HepG2 (cell line): ENCODE data around the gene TM9SF2. TPM values are rescaled to one million over a fixed set of nuclear protein-coding genes. Genes with fewer than 3 reads are reported as not detected.
A peak's percentile ranks its signal among the peaks of the same experiment; 100 is the strongest.

Source experiments
- ATAC-seq: fragments of 200-7000 bp; cut with Tn5 transposase; 3 replicates; pipeline ENCODE4 v1.9.1; 2020; ENCODE audit warnings: mild to moderate bottlenecking, moderate library complexity
- BruUV-seq: library from RNA; stranded (reverse); fragments of 400-500 nt; replicated peaks from 2 replicates; lab custom pipeline; 2021; lab: Mats Ljungman, UMichigan
- CTCF ChIA-PET: fragments of 300-600 bp; formaldehyde crosslinking; extraction: SDS; loops from one replicate; lab custom pipeline; 2021; ENCODE audit warnings: low total read pairs, inconsistent platforms, low intra/inter-chr PET ratio; lab: Yijun Ruan, JAX
- POLR2A ChIA-PET: fragments of 350-600 bp; sonication (Branson Sonifier 250); formaldehyde crosslinking; loops from one replicate; lab custom pipeline; 2020; ENCODE audit warnings: antibody characterized with exemption, inconsistent platforms; lab: Yijun Ruan, JAX
- DNase-seq: peaks from one replicate; pipeline ENCODE4 v3.0.0-alpha.2; 2015; ENCODE audit warnings: low spot score
- FAIRE-seq: peaks from 3 replicates; lab custom pipeline; 2011; peaks lifted over from hg19 to GRCh38; lab: Jason Lieb, UNC
- H2AFZ ChIP-seq: one replicate; pipeline ENCODE4 v1.6.1; 2011; ENCODE audit warnings: low read length, inconsistent platforms
- H3K27ac ChIP-seq: fragments of 300-600 bp; 3 replicates; pipeline ENCODE4 v1.8.0; 2011; ENCODE audit warnings: mixed run types, mild to moderate bottlenecking, mixed read lengths, low read length, inconsistent platforms; ENCODE audit not compliant: insufficient read depth; ENCODE audit errors: extremely low read length
- H3K27me3 ChIP-seq, 2 experiments: fragments of 200-600 bp in 1 of 2; 2 replicates in 1 of 2; 3 replicates in 1 of 2; pipeline versions ENCODE4 v1.6.0 to v1.8.0; 2011; ENCODE audit warnings: low read length in 2 of 2, mild to moderate bottlenecking in 2 of 2, moderate library complexity in 2 of 2, inconsistent platforms in 1 of 2; ENCODE audit not compliant: insufficient read depth in 2 of 2, control insufficient read depth in 1 of 2
- H3K36me3 ChIP-seq, 2 experiments: fragments of 200-600 bp in 1 of 2; replicated peaks in 1 of 2; 2 replicates in 1 of 2; 3 replicates in 1 of 2; pipeline versions ENCODE4 v1.5.1 to v1.8.0; 2011; ENCODE audit warnings: low read length in 2 of 2, inconsistent platforms in 1 of 2; ENCODE audit not compliant: insufficient read depth in 2 of 2, control insufficient read depth in 1 of 2
- H3K4me1 ChIP-seq: 2 replicates; pipeline ENCODE4 v1.5.1; 2012; ENCODE audit warnings: low read length, inconsistent platforms; ENCODE audit not compliant: insufficient read depth
- H3K4me2 ChIP-seq: 2 replicates; pipeline ENCODE4 v1.6.0; 2011; ENCODE audit warnings: low read depth, low read length, inconsistent platforms
- H3K4me3 ChIP-seq, 3 experiments: fragments of 200-600 bp in 1 of 3; sonication (generic), shearing (Covaris generic) in 1 of 3; replicated peaks in 1 of 3; 2 replicates each; pipeline ENCODE4 v1.5.1; 2011 to 2016; ENCODE audit warnings: low read length in 3 of 3, inconsistent platforms in 2 of 3, low read depth in 2 of 3, mild to moderate bottlenecking in 2 of 3, control low read depth in 1 of 3, mixed read lengths in 1 of 3; ENCODE audit not compliant: insufficient read depth in 1 of 3
- H3K79me2 ChIP-seq: one replicate; pipeline ENCODE4 v1.6.1; 2011; ENCODE audit warnings: low read length, inconsistent platforms; ENCODE audit not compliant: insufficient read depth
- H3K9ac ChIP-seq: 2 replicates; pipeline ENCODE4 v1.6.0; 2011; ENCODE audit warnings: mild to moderate bottlenecking, low read depth, low read length, inconsistent platforms; ENCODE audit not compliant: insufficient read depth
- H3K9me3 ChIP-seq: 2 replicates; pipeline ENCODE4 v1.5.1; 2012; ENCODE audit warnings: mild to moderate bottlenecking, low read length
- H4K20me1 ChIP-seq: 2 replicates; pipeline ENCODE4 v1.6.0; 2011; ENCODE audit warnings: inconsistent platforms, mild to moderate bottlenecking, low read length, moderate library complexity; ENCODE audit not compliant: insufficient read depth
- ARNT2 ChIP-seq: sonication (generic); formaldehyde crosslinking; IDR thresholded peaks from 2 replicates; pipeline ENCODE4 v1.8.0; 2022; ENCODE audit warnings: mild to moderate bottlenecking, low read depth, missing genetic modification reagents, moderate library complexity
- BCL6 ChIP-seq: IDR thresholded peaks from 2 replicates; pipeline ENCODE4 v1.6.1; 2016; ENCODE audit warnings: missing genetic modification reagents, missing compliant biosample characterization
- CREB1 ChIP-seq, 2 experiments: fragments of 450-650 bp in 1 of 2; IDR thresholded peaks; 2 replicates each; pipeline ENCODE4 v1.6.1; 2016 to 2017; ENCODE audit warnings: control low read depth in 1 of 2, mild to moderate bottlenecking in 1 of 2, missing compliant biosample characterization in 1 of 2, missing genetic modification characterization in 1 of 2
- FOXK1 ChIP-seq: sonication (generic); formaldehyde crosslinking; IDR thresholded peaks from 2 replicates; pipeline ENCODE4 v1.4.0; 2020; ENCODE audit warnings: low read depth, missing genetic modification reagents, borderline replicate concordance
- HNRNPUL1 ChIP-seq: fragments of 200-400 bp; formaldehyde crosslinking; IDR thresholded peaks from 2 replicates; pipeline ENCODE4 v1.6.1; 2017; ENCODE audit warnings: low read depth, mild to moderate bottlenecking, low read length, moderate library complexity
- SPEN ChIP-seq: sonication (generic); formaldehyde crosslinking; IDR thresholded peaks from 2 replicates; pipeline ENCODE4 v1.5.1; 2020; ENCODE audit warnings: low read depth, mild to moderate bottlenecking, missing genetic modification reagents
- ZNF451 ChIP-seq: sonication (generic); formaldehyde crosslinking; IDR thresholded peaks from 2 replicates; pipeline ENCODE4 v1.5.0; 2020; ENCODE audit warnings: mild to moderate bottlenecking, missing genetic modification reagents
- ZNF883 ChIP-seq: sonication (generic); formaldehyde crosslinking; IDR thresholded peaks from 2 replicates; pipeline ENCODE4 v1.5.1; 2020; ENCODE audit warnings: mild to moderate bottlenecking, missing genetic modification reagents; ENCODE audit errors: not compliant biosample characterization
- WGBS: methylation state at CpG from one replicate; pipeline ENCODE4 v1.1.6; 2017; ENCODE audit warnings: low lambda C conversion rate; 5-methylcytosine and 5-hydroxymethylcytosine counted together
- in situ Hi-C: cut with HindIII; loops from 2 replicates; pipeline ENCODE4 v1.10.0; 2017; ENCODE audit warnings: low pct_unique_long_range_greater_than_20kb; ENCODE audit not compliant: extremely low pct_ligation_motif_present
- intact Hi-C: fragments of 100-400 bp; cut with micrococcal nuclease; formaldehyde crosslinking; loops from one replicate; pipeline ENCODE4 v1.10.0; 2022; ENCODE audit not compliant: unreplicated experiment
- polyA plus RNA-seq, 8 experiments: library from polyadenylated mRNA; depleted of rRNA in 3 of 8; stranded (reverse) in 7 of 8; unstranded in 1 of 8; fragments of >200 nt; fragmentation: Illumina TruSeq in 4 of 8; extraction: Trizol in 4 of 8; gene quantifications; 2 replicates each; pipeline versions ENCODE4 v1.2.1 to v1.2.3, GENCODE V29; 2011 to 2016; ENCODE audit warnings: low read depth in 4 of 8, missing spikeins in 1 of 8, mixed read lengths in 1 of 8; ENCODE audit not compliant: insufficient read depth in 1 of 8
- total RNA-seq, 5 experiments: library from RNA; depleted of rRNA; stranded (reverse); fragments of >200 nt; fragmentation: Illumina TruSeq; extraction: Trizol; gene quantifications; 2 replicates each; pipeline ENCODE4 v1.2.3, GENCODE V29; 2016; ENCODE audit warnings: low read depth in 1 of 5
- TF ChIP-seq, protein P1 (sequence below): sonication (generic); formaldehyde crosslinking; IDR thresholded peaks from 2 replicates; pipeline ENCODE4 v1.5.0; 2020; ENCODE audit warnings: mild to moderate bottlenecking, missing genetic modification reagents, moderate library complexity
- TF ChIP-seq, protein P2 (sequence below): sonication (generic); formaldehyde crosslinking; IDR thresholded peaks from 2 replicates; pipeline ENCODE4 v1.4.0; 2020; ENCODE audit warnings: mild to moderate bottlenecking, missing genetic modification reagents
- TF ChIP-seq, protein P3 (sequence below): sonication (generic); formaldehyde crosslinking; IDR thresholded peaks from 2 replicates; pipeline ENCODE4 v1.5.0; 2020; ENCODE audit warnings: missing genetic modification reagents, mild to moderate bottlenecking, borderline replicate concordance

Gene TM9SF2
- total and polyA plus RNA-seq, 2 of the 13 experiments (the other 11 are each of a cell fraction or from before 2014, with no cell fraction given) = 94.1 to 123 TPM

DNA sequence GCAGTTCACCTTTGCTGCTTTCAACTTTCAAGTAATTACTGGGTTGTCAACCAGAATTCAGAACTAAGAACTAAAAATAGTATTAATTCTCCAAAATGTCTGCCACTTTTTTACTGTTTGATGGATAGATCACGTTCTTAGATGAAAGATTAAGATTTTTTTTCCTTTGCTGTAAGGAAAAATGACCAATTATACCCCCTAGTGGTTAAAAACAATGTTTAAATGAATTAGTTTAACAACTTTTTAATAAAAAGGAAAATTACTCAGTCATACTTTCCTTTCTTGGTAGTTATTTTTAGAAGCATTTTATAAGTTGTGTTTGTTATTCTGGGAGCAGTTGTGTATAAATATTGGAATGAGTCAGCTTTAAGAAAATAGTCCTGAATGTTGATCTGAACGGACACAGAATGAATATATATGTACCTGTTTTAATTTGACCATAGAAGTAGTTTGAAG lies 4.6 kb downstream of the TM9SF2 start:
- Histone ChIP-seq H3K4me2 (0 out of 2 replicates have a peak overlapping the region, but pooled peaks have one; percentile 26), H4K20me1 (peaks cover 11% of the 10 kb centered on the region), H2AFZ (no peak overlapping the region), H3K27me3 (no peaks in the 10 kb centered on the region; a peak in 1 of 5 replicates), H3K27ac (no peak overlapping the region), H3K9ac (no peak overlapping the region), H3K36me3 (peaks cover 6 to 21% of the 10 kb centered on the region in 2 experiments; a peak in 4 of 5 replicates), H3K4me3 (0 out of 6 replicates have a peak overlapping the region, but pooled peaks of 1 of the 3 experiments have one; percentile 1), H3K4me1 (peaks cover 49% of the 10 kb centered on the region), H3K79me2 (peaks cover 92% of the 10 kb centered on the region), H3K9me3 (peaks cover 14% of the 10 kb centered on the region)
- intact Hi-C loops (loop anchor here (1.0 kb wide), 1 partner anchor 64 kb away; no protein-coding TSS in a partner anchor), in situ Hi-C loops (no loop called here)
- no TSS peak for BruUV-seq
- POLR2A ChIA-PET = interaction anchor here (1.4 kb wide), 1 partner anchor 9 kb away, joined by 3 read pairs; no protein-coding TSS in a partner anchor
- no peak for TF ChIP-seq SPEN (CRISPR knock-in tag)
- TF ChIP-seq, protein P1, sequence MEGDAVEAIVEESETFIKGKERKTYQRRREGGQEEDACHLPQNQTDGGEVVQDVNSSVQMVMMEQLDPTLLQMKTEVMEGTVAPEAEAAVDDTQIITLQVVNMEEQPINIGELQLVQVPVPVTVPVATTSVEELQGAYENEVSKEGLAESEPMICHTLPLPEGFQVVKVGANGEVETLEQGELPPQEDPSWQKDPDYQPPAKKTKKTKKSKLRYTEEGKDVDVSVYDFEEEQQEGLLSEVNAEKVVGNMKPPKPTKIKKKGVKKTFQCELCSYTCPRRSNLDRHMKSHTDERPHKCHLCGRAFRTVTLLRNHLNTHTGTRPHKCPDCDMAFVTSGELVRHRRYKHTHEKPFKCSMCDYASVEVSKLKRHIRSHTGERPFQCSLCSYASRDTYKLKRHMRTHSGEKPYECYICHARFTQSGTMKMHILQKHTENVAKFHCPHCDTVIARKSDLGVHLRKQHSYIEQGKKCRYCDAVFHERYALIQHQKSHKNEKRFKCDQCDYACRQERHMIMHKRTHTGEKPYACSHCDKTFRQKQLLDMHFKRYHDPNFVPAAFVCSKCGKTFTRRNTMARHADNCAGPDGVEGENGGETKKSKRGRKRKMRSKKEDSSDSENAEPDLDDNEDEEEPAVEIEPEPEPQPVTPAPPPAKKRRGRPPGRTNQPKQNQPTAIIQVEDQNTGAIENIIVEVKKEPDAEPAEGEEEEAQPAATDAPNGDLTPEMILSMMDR (CRISPR knock-in tag) = peak; percentile 7; the same call in 1 of the 2 replicates
- CTCF ChIA-PET = interaction anchor here (1.7 kb wide), 1 partner anchor 63 kb away, joined by 10 read pairs; no protein-coding TSS in a partner anchor
- DNase-seq = no peak
- no peak for ATAC-seq
- FAIRE-seq = no peak
- WGBS = 71% methylated on average over 2 of the region's 2 CpGs

DNA sequence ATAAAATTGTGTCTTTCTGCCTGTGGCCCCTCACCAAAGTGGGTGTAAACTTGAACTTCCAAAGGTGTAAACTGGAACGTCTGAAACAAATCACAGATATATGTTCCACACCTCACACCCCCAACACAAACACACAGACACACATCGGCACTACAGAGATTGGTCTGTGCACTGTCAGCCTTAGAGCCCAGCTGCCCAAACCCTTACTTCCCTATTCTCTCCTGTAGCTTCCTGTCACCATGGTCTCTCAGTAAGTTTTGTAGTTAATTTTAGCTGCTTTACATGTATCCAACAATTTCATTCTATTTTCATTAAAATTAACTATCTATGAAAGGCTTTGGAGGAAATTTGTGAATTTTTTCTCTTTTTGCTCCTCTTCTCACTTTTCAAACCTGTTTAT lies 5.4 kb downstream of the TM9SF2 start:
- Histone ChIP-seq H3K27ac (no peak overlapping the region), H3K36me3 (peaks cover 6 to 21% of the 10 kb centered on the region in 2 experiments; a peak in 4 of 5 replicates), H3K4me2 (0 out of 2 replicates have a peak overlapping the region, but pooled peaks have one; percentile 26), H3K4me3 (no peak overlapping the region), H3K9ac (no peak overlapping the region), H3K4me1 (peaks cover 49% of the 10 kb centered on the region), H3K9me3 (peaks cover 14% of the 10 kb centered on the region), H2AFZ (no peak overlapping the region), H3K27me3 (no peaks in the 10 kb centered on the region; a peak in 1 of 5 replicates), H4K20me1 (peaks cover 11% of the 10 kb centered on the region), H3K79me2 (peaks cover 99% of the 10 kb centered on the region)
- in situ Hi-C loops = no loop called here
- TF ChIP-seq ARNT2 = no peak
- TF ChIP-seq CREB1 (IDR thresholded peaks at IDR 0.05) = no peak
- no peak for TF ChIP-seq CREB1 (CRISPR knock-in tag; IDR thresholded peaks at IDR 0.05)
- TF ChIP-seq, protein P2, sequence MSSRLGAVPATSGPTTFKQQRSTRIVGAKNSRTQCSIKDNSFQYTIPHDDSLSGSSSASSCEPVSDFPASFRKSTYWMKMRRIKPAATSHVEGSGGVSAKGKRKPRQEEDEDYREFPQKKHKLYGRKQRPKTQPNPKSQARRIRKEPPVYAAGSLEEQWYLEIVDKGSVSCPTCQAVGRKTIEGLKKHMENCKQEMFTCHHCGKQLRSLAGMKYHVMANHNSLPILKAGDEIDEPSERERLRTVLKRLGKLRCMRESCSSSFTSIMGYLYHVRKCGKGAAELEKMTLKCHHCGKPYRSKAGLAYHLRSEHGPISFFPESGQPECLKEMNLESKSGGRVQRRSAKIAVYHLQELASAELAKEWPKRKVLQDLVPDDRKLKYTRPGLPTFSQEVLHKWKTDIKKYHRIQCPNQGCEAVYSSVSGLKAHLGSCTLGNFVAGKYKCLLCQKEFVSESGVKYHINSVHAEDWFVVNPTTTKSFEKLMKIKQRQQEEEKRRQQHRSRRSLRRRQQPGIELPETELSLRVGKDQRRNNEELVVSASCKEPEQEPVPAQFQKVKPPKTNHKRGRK (CRISPR knock-in tag) = no peak
- TF ChIP-seq ZNF451 (CRISPR knock-in tag) = no peak
- TF ChIP-seq FOXK1 (CRISPR knock-in tag) = no peak
- TF ChIP-seq, protein P3, sequence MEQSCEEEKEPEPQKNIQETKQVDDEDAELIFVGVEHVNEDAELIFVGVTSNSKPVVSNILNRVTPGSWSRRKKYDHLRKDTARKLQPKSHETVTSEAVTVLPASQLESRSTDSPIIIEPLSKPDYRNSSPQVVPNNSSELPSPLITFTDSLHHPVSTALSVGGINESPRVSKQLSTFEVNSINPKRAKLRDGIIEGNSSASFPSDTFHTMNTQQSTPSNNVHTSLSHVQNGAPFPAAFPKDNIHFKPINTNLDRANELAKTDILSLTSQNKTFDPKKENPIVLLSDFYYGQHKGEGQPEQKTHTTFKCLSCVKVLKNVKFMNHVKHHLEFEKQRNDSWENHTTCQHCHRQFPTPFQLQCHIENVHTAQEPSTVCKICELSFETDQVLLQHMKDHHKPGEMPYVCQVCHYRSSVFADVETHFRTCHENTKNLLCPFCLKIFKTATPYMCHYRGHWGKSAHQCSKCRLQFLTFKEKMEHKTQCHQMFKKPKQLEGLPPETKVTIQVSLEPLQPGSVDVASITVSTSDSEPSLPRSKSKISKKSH (CRISPR knock-in tag) = no peak
- TF ChIP-seq HNRNPUL1 = no peak
- no peak for TF ChIP-seq ZNF883 (CRISPR knock-in tag)
- no peak for TF ChIP-seq BCL6 (CRISPR knock-in tag)
- intact Hi-C loops = loop anchor here (1.0 kb wide), 1 partner anchor 64 kb away; no protein-coding TSS in a partner anchor
- BruUV-seq = no TSS peak
- FAIRE-seq = no peak
- DNase-seq = no peak
- 62% methylated on average over 2 of the region's 2 CpGs for WGBS
- ATAC-seq = 0 out of 3 replicates have a peak, but pooled peaks have one; percentile 29
- ChIA-PET POLR2A (interaction anchor here (1.2 to 1.4 kb wide), 2 partner anchors 8 to 10 kb away, joined by 3 to 4 read pairs; no protein-coding TSS in a partner anchor), CTCF (interaction anchor here (1.7 kb wide), 1 partner anchor 64 kb away, joined by 10 read pairs; no protein-coding TSS in a partner anchor)
